Activated CD4-positive, alpha-beta T cell treated with anti-CD3 and anti-CD28 coated beads, Interleukin-2, Interleukin-6, amounts not matched to agents 100 ng/mL and 50 ng/mL, durations not matched to agents 16 hours and 8 hours (primary cell): ENCODE data around the gene MIOX.
"Not testable (repeated sequence)": the region's sequence is repeated elsewhere in the genome, so short reads cannot be mapped to it uniquely, and the experiment has no call there.

Experiments used
- DNase-seq: peaks from one replicate; pipeline ENCODE4 v3.0.0-alpha.2; 2020

Gene MIOX

DNA sequence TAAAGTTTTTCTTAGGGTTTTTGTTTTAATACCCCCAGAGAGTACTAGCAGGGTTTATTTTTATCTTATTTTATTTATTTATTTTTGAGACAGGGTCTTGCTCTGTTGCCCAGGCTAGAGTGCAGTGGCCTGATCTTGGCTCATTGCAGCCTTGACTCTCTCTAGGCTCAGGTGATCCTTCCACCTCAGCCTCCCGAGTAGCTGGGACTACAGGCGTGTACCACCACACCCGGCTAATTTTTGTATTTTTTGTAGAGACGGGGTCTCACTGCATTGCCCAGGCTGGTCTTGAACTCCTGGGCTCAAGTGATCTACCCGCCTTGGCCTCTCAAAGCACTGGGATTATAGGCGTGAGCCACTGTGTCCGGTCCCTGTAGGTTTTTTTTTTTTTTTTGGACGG, 33.5 kb downstream of the MIOX start:
- DNase-seq, result not testable (repeated sequence)

- no peak for DNase-seq
These were observed 34.3 kb downstream of the MIOX start for GRCh38 chr22:50520826-50521453.

GRCh38 chr22:50521710-50522109, 35.1 kb downstream of the MIOX start:
- no peak for DNase-seq

DNA sequence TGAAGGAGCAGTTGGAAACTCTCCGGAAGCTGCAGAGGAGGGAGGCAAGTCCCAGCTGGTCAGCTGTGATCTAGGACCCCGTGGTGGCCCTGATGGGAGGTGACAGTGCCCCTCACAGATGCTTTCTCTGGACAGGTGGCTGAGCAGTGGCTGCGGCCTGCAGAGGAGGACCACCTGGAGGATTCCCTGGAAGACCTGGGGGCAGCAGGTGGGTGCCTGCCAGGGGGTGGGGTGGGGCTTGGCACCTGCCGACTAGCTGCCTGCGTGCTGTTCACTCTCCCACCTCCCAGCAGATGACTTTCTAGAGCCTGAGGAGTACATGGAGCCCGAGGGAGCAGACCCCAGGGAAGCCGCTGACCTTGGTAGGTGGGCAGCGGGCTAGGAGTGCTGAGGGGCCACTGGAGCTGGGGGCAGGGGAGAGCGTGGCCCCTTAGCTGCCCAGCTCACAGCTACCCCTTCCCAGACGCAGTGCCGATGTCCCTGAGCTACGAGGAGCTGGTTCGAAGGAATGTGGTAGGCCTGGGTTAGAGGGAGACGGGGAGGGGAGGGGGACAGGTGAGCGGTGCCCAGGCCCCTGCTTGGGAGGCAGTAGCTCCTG, 35.6 kb downstream of the MIOX start:
- DNase-seq, result no peak

DNA sequence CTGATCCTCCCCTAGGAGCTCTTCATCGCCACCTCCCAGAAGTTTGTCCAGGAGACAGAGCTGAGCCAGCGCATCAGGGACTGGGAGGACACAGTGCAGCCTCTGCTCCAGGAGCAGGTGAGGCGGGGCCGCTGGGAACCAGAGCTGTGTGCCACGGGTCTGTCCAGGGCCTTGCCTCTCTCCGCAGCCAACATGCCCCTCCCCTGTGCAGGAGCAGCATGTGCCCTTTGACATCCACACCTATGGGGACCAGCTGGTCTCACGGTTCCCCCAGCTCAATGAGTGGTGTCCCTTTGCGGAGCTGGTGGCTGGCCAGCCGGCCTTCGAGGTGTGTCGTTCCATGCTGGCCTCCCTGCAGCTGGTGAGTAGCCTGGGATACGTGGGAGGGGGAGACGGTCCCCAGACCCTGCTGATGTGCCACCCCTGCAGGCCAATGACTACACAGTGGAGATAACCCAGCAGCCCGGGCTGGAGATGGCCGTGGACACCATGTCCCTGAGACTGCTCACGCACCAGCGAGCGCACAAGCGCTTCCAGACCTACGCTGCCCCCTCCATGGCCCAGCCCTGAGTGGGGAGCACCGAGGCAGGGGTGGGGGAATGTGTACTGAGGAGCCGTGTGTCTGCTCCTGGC, 36.3 kb downstream of the MIOX start:
- no peak for DNase-seq

DNA sequence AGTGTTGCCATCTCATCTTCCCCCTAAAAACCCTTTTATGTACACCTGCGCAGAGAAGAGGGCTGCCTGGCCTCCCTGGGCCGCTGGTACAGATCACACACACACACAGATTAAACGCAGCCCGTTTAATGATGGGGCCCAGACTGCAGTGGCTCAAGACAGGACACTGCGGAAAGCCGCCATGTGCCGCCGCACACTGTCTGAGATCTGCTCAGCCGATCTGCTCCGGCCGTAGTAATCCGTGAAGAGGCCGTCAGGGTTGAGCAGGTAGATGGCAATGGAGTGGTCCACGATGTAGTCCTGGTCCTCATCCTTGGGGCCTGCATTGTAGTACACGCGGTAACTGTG, 36.8 kb downstream of the MIOX start:
- DNase-seq, result no peak

DNA sequence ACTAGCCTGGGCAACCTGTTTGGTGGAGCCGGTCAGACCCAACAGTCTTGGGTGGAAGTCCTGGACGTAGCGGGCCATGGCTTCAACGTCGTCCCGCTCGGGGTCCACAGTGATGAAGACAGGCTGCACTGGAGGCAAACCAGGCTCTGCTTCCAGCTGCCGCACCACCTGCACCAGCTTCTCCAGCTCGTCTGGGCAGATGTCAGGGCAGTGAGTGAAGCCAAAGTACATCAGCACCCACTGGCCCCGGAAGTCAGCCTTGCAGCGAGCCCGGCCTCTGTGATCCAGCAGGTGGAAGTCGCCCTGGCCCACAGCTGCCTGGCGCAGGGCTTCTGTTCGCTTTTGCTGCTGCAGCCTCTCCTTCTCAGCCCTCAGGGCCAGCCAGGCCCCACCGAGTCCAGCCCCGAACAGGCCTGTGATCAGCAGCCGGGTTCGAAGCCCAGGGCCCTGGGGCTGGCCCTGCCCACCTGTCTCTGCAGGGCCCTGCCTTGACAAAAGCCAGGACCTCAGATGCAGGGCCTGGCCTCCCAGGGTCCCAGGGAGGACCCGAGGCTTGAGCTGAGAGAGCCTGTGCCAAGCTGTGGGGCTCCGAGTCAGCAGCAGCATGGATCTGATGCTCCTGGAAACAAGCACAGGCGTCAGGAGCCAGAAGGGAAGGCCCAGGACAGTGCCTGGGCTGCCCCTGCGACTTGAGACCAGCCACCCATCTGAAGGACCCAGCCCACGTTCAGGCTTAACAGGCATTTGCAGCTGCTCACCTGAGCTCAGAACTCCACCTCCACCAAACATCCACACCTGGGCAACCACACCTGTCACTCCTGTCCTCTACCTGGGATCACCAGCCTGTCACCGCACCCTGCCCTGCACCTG, 37.4 kb downstream of the MIOX start:
- no peak for DNase-seq

- no peak for DNase-seq
These were observed 38.0 kb downstream of the MIOX start for GRCh38 chr22:50524676-50525103.

GRCh38 chr22:50525104-50525857, 38.6 kb downstream of the MIOX start, which contains the start of gene SCO2:
Gene SCO2 (minus strand): TSS chr22:50525598. CDS start chr22:50524411, 1,187 bp downstream.
- DNase-seq, result peak; percentile 99

DNA sequence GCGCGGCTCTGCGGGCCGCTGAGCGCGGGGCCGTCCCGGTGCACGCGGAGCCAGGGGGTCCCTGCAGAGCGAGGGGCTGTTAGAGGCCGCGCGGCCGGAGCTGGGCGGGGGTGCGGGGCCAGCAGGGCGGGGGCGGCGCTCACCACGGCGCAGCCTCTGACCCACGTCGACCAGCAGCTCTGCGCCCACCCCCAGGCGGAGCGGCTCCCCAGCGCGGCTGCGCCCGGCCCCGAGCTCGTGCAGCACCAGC, 39.1 kb downstream of the MIOX start:
- DNase-seq, result no peak

- peak; percentile 92 for DNase-seq
These were observed 39.6 kb downstream of the MIOX start for GRCh38 chr22:50526108-50526833.

DNA sequence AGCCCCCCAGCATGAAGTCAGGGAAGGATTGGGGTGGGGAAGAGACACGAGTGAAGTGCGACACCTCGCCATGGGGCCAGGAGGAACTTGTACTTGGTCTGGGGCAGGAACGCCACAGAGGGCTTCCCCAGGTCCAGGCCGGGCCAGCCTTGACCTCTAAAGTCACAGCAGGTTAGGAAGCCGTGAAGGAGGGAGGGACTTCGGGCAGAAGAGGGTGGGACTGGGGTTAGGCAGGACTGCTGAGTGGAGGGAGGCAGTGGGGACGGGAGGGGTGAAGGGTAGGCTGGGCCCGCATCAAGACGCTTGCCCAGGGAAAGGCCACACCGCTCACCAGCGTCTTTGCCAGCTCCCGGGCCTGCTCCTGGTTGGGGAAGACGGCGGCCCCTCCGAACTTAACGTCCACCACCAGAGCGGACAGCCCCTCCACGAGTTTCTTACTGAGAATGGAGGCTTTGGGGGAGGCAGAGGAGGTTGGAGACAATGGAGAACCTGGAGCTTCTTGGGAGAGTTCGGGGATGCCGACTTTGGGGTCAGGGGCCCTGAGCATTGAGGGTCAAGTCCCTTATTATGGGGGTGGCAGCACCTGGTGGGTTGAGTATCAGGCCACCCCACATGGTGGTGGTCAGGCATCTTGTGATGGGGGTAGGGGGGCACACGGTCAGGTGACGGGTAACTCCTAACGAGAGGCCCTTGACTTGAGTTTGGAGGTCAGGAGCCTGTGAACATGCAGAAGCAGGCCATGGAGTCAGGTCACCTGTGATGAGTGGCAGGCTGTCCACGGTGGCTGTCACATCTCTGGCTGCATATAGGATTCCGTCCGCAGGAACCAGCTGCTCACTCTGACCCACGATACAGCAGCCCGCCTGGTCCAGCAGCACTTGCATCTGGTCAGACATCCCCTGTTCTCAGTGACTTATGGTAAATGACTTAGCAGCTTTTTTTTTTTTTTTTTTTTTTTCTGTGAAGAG, 40.5 kb downstream of the MIOX start:
- DNase-seq, result peak; percentile 81

DNA sequence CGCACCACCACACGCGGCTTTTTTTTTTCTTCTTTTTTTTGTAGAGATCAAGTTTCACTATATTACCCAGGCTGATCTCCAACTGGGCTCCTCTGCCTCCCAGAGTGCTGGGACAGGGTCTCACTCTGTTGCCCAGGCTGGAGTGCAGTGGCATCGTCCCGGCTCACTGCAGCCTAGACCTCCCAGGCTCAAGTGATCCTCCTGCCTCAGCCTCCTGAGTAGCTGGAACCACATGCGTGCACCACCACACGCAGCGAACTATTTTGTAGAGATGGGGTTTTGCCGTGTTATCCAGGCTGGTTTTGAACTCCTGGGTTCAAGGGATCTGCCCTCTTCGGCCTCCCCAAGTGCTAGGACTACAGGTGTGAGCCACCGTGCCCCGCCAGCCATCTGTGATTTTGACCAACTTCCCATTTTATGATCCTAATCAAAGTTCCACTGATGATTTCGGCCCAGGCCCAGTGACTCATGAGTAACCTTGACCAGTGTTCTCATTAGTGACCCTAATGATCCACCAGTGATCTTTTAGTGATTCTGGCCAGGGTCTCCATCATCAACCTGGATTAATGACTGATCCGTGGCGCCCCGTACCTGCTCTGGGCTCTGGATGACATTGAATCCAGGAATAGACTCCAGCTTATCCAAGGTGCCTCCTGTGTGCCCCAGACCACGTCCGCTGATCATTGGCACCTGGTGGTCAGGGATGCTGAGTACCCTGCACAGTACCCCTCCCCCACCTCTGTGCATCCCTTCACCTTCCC, 41.4 kb downstream of the MIOX start:
- DNase-seq, result no peak

- DNase-seq, result peak; percentile 26
These were observed 42.2 kb downstream of the MIOX start for GRCh38 chr22:50528682-50529415.

GRCh38 chr22:50529416-50529896, 42.8 kb downstream of the MIOX start:
- DNase-seq, result no peak

- peak; percentile 86 for DNase-seq
These were observed 43.4 kb downstream of the MIOX start, which contains the start of gene TYMP for GRCh38 chr22:50529897-50530579. Gene TYMP (minus strand): TSS chr22:50530012. CDS start chr22:50529709, 303 bp downstream.

DNA sequence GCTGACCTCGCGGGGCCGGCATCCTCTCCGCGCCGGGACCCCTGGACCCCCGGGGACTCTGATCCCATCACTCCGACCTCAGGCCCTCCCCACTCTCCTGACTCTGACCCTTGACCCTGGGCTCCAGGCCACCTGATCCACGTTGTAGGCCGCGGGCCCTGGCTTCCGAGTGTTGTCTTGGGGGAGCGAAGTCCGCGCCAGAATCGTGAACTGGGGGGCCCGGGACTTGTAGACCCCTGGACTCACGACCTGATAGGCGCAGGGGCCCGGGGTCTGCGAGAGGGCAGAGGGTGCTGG, 43.9 kb downstream of the MIOX start:
- no peak for DNase-seq

- DNase-seq, result peak; percentile 94
These were observed 44.4 kb downstream of the MIOX start for GRCh38 chr22:50530877-50531545.
